SK-N-SH (cell line): ENCODE results near the gene C17orf113. TPM values are rescaled to one million over a fixed set of nuclear protein-coding genes. Genes with fewer than 3 reads are reported as not detected.

Source experiments
- CTCF ChIA-PET: fragments of 300-600, 350-600 bp; formaldehyde crosslinking; extraction: SDS; loops from one replicate; lab custom pipeline; 2021; lab: Yijun Ruan, JAX
- POLR2A ChIA-PET: fragments of 350-600 bp; sonication (Branson Sonifier 250); formaldehyde crosslinking; extraction: SDS; loops from one replicate; lab custom pipeline; 2020; ENCODE audit warnings: antibody characterized with exemption, inconsistent platforms; lab: Yijun Ruan, JAX
- DNase-seq: peaks from one replicate; pipeline ENCODE4 v3.0.0; 2012
- H2AFZ ChIP-seq: fragments of 200-600 bp; sonication (generic); 2 replicates; pipeline ENCODE4 v1.8.1; 2016; ENCODE audit warnings: antibody characterized with exemption, mild to moderate bottlenecking, low read depth
- H3F3A ChIP-seq: fragments of 200-600 bp; sonication (generic); replicated peaks from 2 replicates; pipeline ENCODE3; 2016; ENCODE audit warnings: antibody characterized with exemption, mild to moderate bottlenecking; ENCODE audit not compliant: insufficient read depth
- H3K27ac ChIP-seq, 2 experiments: fragments of 200-500 bp in 1 of 2; fragments of 200-600 bp in 1 of 2; sonication (Bioruptor generic) in 1 of 2; sonication (generic), shearing (Covaris generic) in 1 of 2; 2 replicates each; pipeline versions ENCODE4 v1.5.1 to v1.6.1; 2014 to 2016; ENCODE audit warnings: low read depth in 2 of 2, inconsistent platforms in 1 of 2, low read length in 1 of 2, mild to moderate bottlenecking in 1 of 2, mixed read lengths in 1 of 2
- H3K27me3 ChIP-seq: fragments of 200-600 bp; sonication (generic), shearing (Covaris generic); 2 replicates; pipeline ENCODE4 v1.6.1; 2016; ENCODE audit warnings: mixed run types; ENCODE audit not compliant: insufficient read depth
- H3K36me3 ChIP-seq, 2 experiments: fragments of 200-500 bp in 1 of 2; fragments of 200-600 bp in 1 of 2; sonication (Bioruptor generic) in 1 of 2; sonication (generic) in 1 of 2; replicated peaks in 1 of 2; 2 replicates each; pipeline versions ENCODE3 to v1.5.1; 2014 to 2016; ENCODE audit warnings: low read length in 1 of 2, mild to moderate bottlenecking in 1 of 2; ENCODE audit not compliant: insufficient read depth in 2 of 2, control insufficient read depth in 1 of 2
- H3K4me1 ChIP-seq, 2 experiments: fragments of 200-500 bp in 1 of 2; fragments of 200-600 bp in 1 of 2; sonication (Bioruptor generic) in 1 of 2; sonication (generic), shearing (Covaris generic) in 1 of 2; 2 replicates each; pipeline versions ENCODE4 v1.5.1 to v1.6.1; 2014 to 2016; ENCODE audit warnings: low read depth in 1 of 2, low read length in 1 of 2, mixed run types in 1 of 2; ENCODE audit not compliant: insufficient read depth in 2 of 2, control insufficient read depth in 1 of 2
- H3K4me2 ChIP-seq: fragments of 200-600 bp; sonication (generic), shearing (Covaris generic); 2 replicates; pipeline ENCODE4 v1.6.1; 2017; ENCODE audit warnings: mixed run types
- H3K4me3 ChIP-seq, 2 experiments: fragments of 200-500 bp in 1 of 2; fragments of 200-600 bp in 1 of 2; sonication (Bioruptor generic) in 1 of 2; sonication (generic), shearing (Covaris generic) in 1 of 2; 2 replicates each; pipeline versions ENCODE4 v1.5.1 to v1.8.1; 2014 to 2016; ENCODE audit warnings: low read depth in 2 of 2, inconsistent platforms in 1 of 2, low read length in 1 of 2, mild to moderate bottlenecking in 1 of 2, mixed read lengths in 1 of 2, moderate library complexity in 1 of 2
- H3K79me2 ChIP-seq: fragments of 200-600 bp; sonication (generic); 2 replicates; pipeline ENCODE4 v1.8.1; 2017; ENCODE audit warnings: mild to moderate bottlenecking; ENCODE audit not compliant: insufficient read depth
- H3K9ac ChIP-seq: fragments of 200-600 bp; sonication (generic); 2 replicates; pipeline ENCODE4 v1.6.1; 2017; ENCODE audit warnings: mixed run types
- H3K9me2 ChIP-seq: fragments of 200-600 bp; sonication (generic); 2 replicates; pipeline ENCODE4 v1.6.1; 2017; ENCODE audit warnings: mixed run types
- H3K9me3 ChIP-seq: fragments of 200-600 bp; sonication (generic); 2 replicates; pipeline ENCODE4 v1.6.1; 2017; ENCODE audit warnings: mixed run types, mild to moderate bottlenecking, moderate library complexity
- H4K20me1 ChIP-seq: fragments of 200-600 bp; sonication (generic); 2 replicates; pipeline ENCODE4 v1.6.1; 2017; ENCODE audit warnings: mild to moderate bottlenecking, mixed run types; ENCODE audit not compliant: insufficient read depth
- FOXM1 ChIP-seq: IDR thresholded peaks from 2 replicates; pipeline ENCODE4 v1.4.0; 2012; ENCODE audit warnings: low read depth, mild to moderate bottlenecking
- MAX ChIP-seq: IDR thresholded peaks from 2 replicates; pipeline ENCODE4 v1.4.0; 2012; ENCODE audit warnings: low read depth
- WGBS: methylation state at CpG from one replicate; pipeline ENCODE4 v1.1.6; 2017; ENCODE audit warnings: low lambda C conversion rate; 5-methylcytosine and 5-hydroxymethylcytosine counted together
- polyA plus RNA-seq, 3 experiments: library from polyadenylated mRNA; depleted of rRNA; stranded (reverse); fragments of >200 nt; gene quantifications; 2 replicates each; pipeline ENCODE4 v1.2.3, GENCODE V29; 2012
- TF ChIP-seq, protein P1 (sequence below): fragments of 150-350 bp; IDR thresholded peaks from 2 replicates; pipeline ENCODE4 v1.6.1; 2017; ENCODE audit warnings: antibody characterized with exemption, low read length, low read depth, borderline replicate concordance
- TF ChIP-seq, protein P2 (sequence below): IDR thresholded peaks from 2 replicates; pipeline ENCODE4 v1.6.1; 2012; ENCODE audit warnings: mild to moderate bottlenecking, low read depth, low read length, moderate library complexity

C17orf113 gene
- polyA plus RNA-seq, 1 of the 3 experiments (the other 2 are of a cell fraction), result 0.44 TPM

- no peaks in the 10 kb centered on the region for H3K9me2 ChIP-seq
- no peak overlapping the region for H3K4me2 ChIP-seq
- no peak for TF ChIP-seq FOXM1
- TF ChIP-seq, protein P1, sequence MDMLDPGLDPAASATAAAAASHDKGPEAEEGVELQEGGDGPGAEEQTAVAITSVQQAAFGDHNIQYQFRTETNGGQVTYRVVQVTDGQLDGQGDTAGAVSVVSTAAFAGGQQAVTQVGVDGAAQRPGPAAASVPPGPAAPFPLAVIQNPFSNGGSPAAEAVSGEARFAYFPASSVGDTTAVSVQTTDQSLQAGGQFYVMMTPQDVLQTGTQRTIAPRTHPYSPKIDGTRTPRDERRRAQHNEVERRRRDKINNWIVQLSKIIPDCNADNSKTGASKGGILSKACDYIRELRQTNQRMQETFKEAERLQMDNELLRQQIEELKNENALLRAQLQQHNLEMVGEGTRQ, result no peak
- no peaks in the 10 kb centered on the region for H3K9me3 ChIP-seq
- peaks cover 0 to 8% of the 10 kb centered on the region in 2 experiments; a peak in 1 of 4 replicates for H3K4me1 ChIP-seq
- peaks cover 15% of the 10 kb centered on the region for H3K27me3 ChIP-seq
- no peak overlapping the region for H3K27ac ChIP-seq
- H3K9ac ChIP-seq, result no peak overlapping the region
- no peak overlapping the region for H3K4me3 ChIP-seq
- 28% methylated on average over 12 of the region's 12 CpGs for WGBS
- H3F3A ChIP-seq, result no peaks in the 10 kb centered on the region
- H2AFZ ChIP-seq, result no peak overlapping the region
- no peaks in the 10 kb centered on the region for H3K36me3 ChIP-seq
- CTCF ChIA-PET, result interaction anchor here (1.0 to 4.1 kb wide), 5 partner anchors 14 to 464 kb away, joined by 3 to 26 read pairs (median 3); partner anchors contain the start of gene NKIRAS2
- POLR2A ChIA-PET, result interaction anchor here (0.5 to 1.4 kb wide), 2 partner anchors 26 to 87 kb away, joined by 3 to 4 read pairs; partner anchors contain the start of gene CNP
- no peaks in the 10 kb centered on the region for H4K20me1 ChIP-seq
- no peak for DNase-seq
- H3K79me2 ChIP-seq, result no peaks in the 10 kb centered on the region
Observed at GRCh38 chr17:42053731-42054500, 3.5 kb upstream of the C17orf113 start.

GRCh38 chr17:42052346-42052877, 2.0 kb upstream of the C17orf113 start:
- WGBS, result 69% methylated on average over 6 of the region's 6 CpGs
- CTCF ChIA-PET, result interaction anchor here (1.5 to 3.7 kb wide), 5 partner anchors 12 to 54 kb away, joined by 3 to 15 read pairs (median 8); no protein-coding TSS in a partner anchor

More at GRCh38 chr17:42052346-42052877, 2.0 kb upstream of the C17orf113 start:
- POLR2A ChIA-PET, result interaction anchor here (1.4 kb wide), 1 partner anchor 85 kb away, joined by 4 read pairs; the partner anchor contains the start of gene CNP
- H3F3A ChIP-seq, result no peaks in the 10 kb centered on the region
- TF ChIP-seq MAX, result no peak
- TF ChIP-seq, protein P2, sequence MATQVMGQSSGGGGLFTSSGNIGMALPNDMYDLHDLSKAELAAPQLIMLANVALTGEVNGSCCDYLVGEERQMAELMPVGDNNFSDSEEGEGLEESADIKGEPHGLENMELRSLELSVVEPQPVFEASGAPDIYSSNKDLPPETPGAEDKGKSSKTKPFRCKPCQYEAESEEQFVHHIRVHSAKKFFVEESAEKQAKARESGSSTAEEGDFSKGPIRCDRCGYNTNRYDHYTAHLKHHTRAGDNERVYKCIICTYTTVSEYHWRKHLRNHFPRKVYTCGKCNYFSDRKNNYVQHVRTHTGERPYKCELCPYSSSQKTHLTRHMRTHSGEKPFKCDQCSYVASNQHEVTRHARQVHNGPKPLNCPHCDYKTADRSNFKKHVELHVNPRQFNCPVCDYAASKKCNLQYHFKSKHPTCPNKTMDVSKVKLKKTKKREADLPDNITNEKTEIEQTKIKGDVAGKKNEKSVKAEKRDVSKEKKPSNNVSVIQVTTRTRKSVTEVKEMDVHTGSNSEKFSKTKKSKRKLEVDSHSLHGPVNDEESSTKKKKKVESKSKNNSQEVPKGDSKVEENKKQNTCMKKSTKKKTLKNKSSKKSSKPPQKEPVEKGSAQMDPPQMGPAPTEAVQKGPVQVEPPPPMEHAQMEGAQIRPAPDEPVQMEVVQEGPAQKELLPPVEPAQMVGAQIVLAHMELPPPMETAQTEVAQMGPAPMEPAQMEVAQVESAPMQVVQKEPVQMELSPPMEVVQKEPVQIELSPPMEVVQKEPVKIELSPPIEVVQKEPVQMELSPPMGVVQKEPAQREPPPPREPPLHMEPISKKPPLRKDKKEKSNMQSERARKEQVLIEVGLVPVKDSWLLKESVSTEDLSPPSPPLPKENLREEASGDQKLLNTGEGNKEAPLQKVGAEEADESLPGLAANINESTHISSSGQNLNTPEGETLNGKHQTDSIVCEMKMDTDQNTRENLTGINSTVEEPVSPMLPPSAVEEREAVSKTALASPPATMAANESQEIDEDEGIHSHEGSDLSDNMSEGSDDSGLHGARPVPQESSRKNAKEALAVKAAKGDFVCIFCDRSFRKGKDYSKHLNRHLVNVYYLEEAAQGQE, result peak; percentile 52; the same call in 1 of the 2 replicates
- peaks cover 0 to 8% of the 10 kb centered on the region in 2 experiments; a peak in 1 of 4 replicates for H3K4me1 ChIP-seq
- H4K20me1 ChIP-seq, result no peaks in the 10 kb centered on the region
- H3K27me3 ChIP-seq, result peaks cover 15% of the 10 kb centered on the region
- H3K9ac ChIP-seq, result no peak overlapping the region
- H2AFZ ChIP-seq, result no peak overlapping the region
- DNase-seq, result no peak
- no peaks in the 10 kb centered on the region for H3K79me2 ChIP-seq
- H3K27ac ChIP-seq, result no peak overlapping the region
- no peaks in the 10 kb centered on the region for H3K36me3 ChIP-seq
- no peak overlapping the region for H3K4me2 ChIP-seq
- no peak overlapping the region for H3K4me3 ChIP-seq
- no peaks in the 10 kb centered on the region for H3K9me2 ChIP-seq
- H3K9me3 ChIP-seq, result no peaks in the 10 kb centered on the region
